Right renal pelvis (tissue), 4 donors: ENCODE measurements around the gene DACT3. TPM values are rescaled to one million over a fixed set of nuclear protein-coding genes. Genes with fewer than 3 reads are reported as not detected.

Source experiments
- DNase-seq, 4 donors: peaks; one replicate each; pipeline ENCODE4 v3.0.0-alpha.2; 2013; ENCODE audit warnings: low read depth in 4 of 4, low spot score in 3 of 4, missing footprints in 1 of 4
- polyA plus RNA-seq, 4 donors: library from polyadenylated mRNA; unstranded; fragments of 120-200 nt; gene quantifications; one replicate each; pipeline ENCODE4 v1.2.1, GENCODE V29; 2013; ENCODE audit not compliant: insufficient read length in 4 of 4

DACT3 gene
- polyA plus RNA-seq, 4 donors, result 24.2 to 29.1 (median 27.5) TPM

GRCh38 chr19:46668662-46669061 is 7.7 kb upstream of the DACT3 start:
- no peak for DNase-seq

- no peak for DNase-seq
Observed at GRCh38 chr19:46665072-46665471, 4.1 kb upstream of the DACT3 start.

- peak in 2 of 4 donors; percentile 59 to 75 for DNase-seq
Observed at GRCh38 chr19:46661735-46662592, 982 bp upstream of the DACT3 start.

GRCh38 chr19:46660551-46661019 is 397 bp downstream of the DACT3 start:
- DNase-seq, result no peak

- peak in 1 of 4 donors; percentile 37 for DNase-seq
Observed at GRCh38 chr19:46660008-46660517, 919 bp downstream of the DACT3 start.

GRCh38 chr19:46659151-46660007 is 1.6 kb downstream of the DACT3 start:
- peak in 1 of 4 donors; percentile 49 for DNase-seq

DNA sequence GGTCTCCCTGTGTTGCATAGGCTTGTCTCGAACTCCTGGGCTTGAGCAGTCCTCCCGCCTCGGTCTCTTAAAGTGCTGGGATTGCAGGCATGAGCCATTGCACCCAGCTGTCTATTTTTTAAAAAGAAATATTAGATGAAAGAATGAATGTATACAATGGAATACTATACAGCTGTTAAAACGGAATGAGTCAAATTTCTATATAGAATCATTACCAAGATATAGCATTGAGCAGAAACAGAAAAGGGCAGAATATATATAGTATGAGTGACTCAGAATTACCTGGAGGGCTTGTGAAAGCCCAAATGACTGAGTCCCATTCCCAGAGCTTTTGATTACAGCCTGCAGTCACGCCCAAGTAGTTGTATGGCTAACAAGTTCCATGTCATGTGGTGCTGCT is 4.4 kb downstream of the DACT3 start:
- DNase-seq, result no peak

- no peak for DNase-seq
Observed at GRCh38 chr19:46654621-46655152, 6.3 kb downstream of the DACT3 start.

- no peak for DNase-seq
Observed at GRCh38 chr19:46650445-46650844, 10.5 kb downstream of the DACT3 start.

DNA sequence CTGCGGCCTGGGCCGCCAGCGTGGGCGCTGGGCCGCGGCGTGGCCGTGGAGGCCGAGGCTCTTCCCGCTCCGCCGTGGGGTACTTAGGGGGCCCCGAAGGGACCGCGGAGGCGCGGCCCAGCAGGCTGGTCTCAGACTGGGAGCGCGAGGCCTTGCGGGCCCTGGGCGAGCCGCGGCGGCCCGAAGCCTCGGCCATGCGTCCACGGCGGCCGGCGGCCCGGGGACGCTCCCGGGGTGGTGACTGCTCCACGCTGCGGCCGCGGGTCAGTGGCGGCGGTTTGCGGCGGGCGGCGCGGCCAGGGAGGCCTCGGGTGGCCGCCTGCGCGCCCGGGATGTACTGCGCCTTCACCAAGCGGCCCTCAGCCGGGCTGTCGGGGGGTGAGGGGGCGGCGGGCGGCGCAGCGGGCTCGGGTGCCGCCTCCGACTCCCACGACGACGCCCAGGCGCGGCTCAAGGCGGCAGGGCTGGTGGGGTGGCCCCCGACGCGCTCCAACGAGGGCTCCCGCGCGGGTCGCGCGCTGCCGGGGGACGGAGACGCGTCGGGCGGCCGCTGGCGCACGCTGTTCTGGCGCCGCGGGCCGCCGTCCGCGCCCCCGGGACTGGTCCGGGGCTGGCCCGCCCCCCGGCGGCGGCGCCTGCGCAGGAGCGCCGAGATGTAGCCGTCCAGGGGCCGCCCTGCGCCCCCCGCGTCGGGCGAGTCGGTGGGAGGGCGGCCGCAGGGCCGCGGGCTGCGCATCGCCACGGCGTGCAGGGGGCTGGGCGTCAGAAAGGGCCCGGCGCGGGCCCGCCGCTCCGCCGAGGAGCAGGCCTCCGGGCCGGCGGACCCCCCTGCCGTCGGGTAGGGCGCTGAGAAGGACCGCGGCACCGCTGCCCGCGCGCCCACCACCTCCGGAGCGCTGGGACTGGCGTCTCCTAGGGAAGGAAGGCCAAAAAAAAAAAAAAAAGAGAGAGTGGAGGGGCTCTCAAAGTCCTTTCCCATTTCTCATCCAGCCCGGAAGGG is 11.7 kb downstream of the DACT3 start:
- no peak for DNase-seq

DNA sequence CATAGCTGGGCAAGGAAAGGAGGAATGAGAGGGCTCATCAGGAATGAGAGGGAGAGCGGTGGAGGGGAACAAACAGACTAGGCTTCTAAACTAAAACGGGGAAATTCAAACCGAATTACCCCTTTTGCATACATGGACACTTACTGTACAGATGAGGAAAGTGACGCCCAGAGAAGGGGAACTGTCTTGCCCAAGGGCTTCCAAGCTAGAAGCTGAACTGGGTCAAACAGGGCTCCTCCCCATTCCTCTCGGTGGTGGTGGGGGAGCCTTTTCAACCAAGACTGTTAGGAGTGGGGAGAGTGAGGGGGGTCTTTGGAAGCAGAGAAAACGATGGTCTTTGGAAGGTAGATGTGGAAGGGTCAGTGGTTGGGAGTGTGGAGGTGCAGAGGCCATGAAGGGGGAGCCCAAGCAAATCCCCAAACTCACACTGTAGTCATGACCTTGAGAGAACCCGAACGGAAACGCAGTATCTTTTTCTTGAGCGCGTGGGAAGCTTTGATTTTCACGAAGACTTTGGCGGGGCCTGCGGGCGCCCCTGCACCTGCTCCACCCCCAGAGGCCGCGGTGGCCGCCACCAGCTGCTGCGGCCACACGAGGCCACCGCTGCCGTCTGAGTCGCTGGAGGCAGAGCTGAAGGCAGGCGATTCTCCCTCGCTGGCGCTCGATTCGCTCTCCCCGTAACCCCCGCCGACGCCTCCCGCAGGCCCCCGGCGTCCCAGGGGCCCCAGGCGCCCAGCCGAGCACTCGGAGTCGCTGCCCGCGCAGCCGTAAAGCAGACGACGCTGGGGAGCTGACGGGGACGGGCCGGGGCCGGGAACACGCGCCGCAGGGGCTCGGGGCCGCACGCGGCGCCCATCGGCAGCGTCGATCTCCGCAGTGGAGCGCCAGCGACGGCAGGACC is 12.7 kb downstream of the DACT3 start:
- no peak for DNase-seq

GRCh38 chr19:46646402-46646801 is 14.6 kb downstream of the DACT3 start:
- no peak for DNase-seq

DNA sequence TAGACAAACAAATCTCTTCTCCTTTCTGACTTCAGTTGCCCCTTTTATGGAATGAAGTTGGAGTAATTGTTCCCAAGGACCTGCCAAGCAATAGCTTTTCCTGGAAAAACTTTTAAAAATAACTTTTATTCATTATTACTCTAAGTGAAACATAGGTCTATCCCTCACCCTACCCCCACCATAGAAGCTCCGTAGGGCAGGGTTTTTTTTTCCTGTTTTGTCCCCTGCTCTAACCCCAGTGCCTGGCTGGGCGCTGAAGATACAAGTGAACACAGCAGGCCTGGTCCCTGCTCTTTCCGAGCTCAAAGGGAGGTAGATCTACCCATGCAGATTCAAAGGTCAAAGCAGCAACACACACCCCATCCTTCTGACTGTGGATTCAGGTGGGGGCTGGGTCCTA is 16.3 kb downstream of the DACT3 start:
- DNase-seq, result no peak

- DNase-seq, result no peak
Observed at GRCh38 chr19:46640656-46641055, 20.3 kb downstream of the DACT3 start.

DNA sequence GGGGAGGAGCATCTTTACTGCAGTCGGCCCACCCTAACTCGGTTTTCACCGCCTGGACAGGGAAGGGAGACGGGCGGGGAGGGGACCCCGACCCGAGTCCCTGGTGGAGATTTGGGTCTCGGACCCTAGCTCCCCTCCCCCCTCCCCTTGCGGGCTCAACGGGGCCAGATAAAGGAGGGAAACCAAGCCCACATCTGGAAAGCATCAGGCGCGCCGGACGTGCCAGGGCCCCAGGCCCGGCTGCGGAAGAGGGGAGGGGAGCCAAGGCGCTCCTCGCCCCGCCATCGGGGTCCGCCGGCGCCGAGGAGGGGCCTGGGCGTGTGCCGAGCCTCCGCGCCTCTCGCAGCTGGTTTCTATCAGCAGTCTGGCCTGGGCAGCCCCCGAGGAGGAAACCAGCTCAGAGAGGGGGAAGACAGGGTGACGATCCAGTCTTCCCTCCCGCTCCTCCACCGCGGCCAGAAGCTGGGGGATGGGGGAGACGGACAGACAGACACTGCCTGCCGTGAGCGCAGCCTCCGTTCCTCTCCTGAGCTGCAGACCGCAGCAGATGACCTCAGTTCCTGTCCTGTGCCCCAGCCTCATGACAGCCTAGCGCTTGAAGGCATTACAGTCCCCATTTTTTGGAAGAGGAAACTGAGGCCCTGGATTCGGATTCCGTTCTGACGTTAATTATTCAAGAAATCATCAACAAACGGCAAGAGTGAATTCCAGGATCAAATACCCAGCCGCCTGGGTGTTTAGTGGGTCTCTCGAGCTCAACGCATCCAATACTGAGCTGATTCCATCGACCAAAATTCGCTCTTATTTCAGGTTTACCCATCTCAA is 21.4 kb downstream of the DACT3 start:
- peak in 1 of 4 donors; percentile 80 for DNase-seq

DNA sequence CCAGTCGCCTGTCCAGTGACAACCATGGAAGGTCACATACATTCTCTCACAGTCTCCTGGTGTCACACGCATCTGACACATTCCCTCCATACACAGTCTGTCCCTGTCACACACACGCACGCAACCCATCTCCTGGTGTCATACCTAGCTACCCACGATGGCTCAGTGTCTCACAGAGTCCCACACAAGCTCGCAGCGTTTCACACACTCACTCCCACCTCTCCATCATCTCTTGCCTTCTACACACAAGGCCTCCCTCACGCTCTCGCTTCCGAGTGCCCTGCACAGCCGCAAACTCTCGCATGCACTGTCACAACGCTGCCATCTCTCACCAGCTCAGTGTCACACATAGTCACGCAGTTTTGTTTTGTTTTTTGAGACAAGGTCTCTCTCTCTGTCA is 23.8 kb downstream of the DACT3 start:
- no peak for DNase-seq

DNA sequence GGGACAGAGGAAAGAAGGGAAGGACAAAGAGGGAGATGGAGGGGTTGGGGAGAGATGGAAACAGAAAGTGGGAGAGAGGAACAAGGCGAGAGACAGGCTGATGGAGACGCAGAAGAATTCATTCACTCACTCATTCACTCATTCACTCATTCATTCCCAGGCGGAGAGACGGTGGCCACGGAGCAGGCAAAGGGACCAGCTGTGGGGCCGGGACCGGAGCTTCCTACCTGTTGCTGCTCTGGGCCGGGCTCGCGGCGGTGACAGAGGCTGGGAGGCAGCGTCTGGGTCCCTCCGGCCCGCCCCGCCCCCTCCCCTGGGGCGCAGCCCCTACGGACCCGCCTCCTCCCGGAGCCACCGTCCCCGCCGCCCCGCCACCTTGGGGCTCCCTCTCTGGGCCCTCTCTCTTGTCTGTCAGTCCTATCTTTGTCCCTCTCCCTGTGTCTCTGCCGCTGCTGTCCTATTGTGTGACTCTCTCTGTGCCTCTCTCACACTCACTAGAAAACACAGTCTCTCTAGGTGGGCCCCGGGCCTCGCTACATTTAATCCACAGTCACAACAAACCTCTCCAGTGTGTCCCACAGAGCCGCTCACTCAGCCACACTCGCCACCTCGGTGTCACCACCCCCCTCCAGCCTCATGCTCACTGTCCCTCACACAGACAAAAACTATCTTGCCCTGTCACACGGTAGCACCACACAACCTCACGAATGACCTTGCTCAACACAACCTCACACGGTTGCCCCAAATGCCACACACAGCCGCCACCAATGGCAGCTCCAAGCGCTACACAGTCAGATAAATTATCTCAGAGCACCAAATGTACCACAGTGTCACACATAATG is 24.8 kb downstream of the DACT3 start, which contains the start of gene GNG8:
TSS of gene GNG8 (minus strand) at position 283 of the 842 bp plus-strand sequence. CDS start 1,520 bp downstream, outside the sequence.
- no peak for DNase-seq
